Stimulated activated CD8-positive, alpha-beta memory T cell treated with anti-CD3 and anti-CD28 coated beads, Interleukin-15, amount 100 ng/mL, for 24 hours (primary cell): ENCODE results near the gene STEAP2.
"Not testable (repeated sequence)": the region's sequence is repeated elsewhere in the genome, so short reads cannot be mapped to it uniquely, and the experiment has no call there.

Experiments
- DNase-seq: peaks from one replicate; pipeline ENCODE4 v3.0.0-alpha.2; 2020; ENCODE audit warnings: low read depth

The STEAP2 gene

DNA sequence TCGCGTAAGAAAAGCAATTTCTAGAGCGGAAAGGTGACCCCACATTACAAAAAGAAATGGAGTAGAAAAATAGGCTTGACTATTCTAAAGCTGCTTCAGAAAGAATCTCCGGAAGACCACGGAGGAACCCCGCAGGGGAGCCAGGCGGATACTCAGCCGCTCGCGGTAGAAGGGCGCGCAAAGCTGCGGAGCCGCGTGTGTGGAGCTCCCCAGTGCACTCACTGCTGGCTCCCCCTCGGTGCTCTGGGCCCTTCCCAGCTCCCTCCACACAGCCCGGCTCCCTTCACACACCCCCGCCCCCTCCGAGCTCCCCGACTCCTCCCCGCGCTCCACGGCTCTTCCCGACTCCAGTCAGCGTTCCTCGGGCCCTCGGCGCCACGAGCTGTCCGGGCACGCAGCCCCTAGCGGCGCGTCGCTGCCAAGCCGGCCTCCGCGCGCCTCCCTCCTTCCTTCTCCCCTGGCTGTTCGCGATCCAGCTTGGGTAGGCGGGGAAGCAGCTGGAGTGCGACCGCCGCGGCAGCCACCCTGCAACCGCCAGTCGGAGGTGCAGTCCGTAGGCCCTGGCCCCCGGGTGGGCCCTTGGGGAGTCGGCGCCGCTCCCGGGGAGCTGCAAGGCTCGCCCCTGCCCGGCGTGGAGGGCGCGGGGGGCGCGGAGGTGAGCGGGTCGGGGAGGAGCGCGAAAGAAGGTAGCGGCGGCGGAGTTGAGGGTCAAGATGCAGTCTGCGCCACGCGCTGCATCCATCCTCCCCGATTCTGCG, at the start of gene STEAP2:
TSS of gene STEAP2 (plus strand) at position 350 of the 758 bp plus-strand sequence. CDS start 13,343 bp downstream, outside the sequence.
- no peak for DNase-seq

DNA sequence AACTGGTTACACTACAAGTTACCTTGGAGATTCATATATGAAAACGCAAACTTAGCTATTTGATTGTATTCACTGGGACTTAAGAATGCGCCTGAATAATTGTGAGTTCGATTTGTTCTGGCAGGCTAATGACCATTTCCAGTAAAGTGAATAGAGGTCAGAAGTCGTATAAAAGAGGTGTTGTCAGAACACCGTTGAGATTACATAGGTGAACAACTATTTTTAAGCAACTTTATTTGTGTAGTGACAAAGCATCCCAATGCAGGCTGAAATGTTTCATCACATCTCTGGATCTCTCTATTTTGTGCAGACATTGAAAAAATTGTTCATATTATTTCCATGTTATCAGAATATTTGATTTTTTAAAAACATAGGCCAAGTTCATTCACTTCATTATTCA, 48.0 kb upstream of the STEAP2 start:
- DNase-seq = no peak

DNA sequence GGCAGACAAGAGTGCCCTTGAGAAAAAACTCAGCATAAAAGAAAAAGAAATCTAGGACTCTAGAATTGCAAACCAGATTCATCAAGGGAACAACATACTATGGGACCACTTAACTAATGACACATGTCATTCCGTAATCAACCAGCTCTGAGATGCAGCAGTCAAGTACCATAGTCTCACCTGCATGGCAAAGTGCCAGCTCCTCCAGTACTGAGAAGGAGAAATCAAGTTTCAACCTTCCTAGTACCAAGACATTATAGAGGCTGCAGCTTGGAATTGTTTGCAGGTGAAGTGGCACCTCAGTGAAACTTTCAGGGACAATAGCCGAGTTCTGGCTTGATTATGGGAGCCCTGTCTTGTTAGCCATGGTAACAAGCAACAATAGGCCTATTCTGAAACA, 45.8 kb upstream of the STEAP2 start:
- no peak for DNase-seq

DNA sequence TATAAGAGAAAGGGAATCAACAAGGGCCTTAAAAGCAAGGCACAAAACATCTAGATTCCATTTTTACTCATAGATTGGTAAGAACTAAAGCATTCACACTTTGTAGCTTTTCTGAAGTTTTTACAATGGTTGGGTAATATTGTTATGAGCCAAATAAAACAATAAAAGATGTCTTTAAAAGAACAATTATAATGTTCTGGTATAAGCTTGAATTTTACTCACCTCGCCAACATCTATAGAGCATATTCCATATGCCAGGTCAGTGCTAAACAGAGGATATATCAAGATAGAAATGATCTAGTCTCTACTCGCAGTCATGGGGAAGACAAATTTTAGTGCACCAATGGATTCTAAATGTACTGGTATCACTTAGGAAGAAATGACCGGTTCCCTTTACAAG, 45.4 kb upstream of the STEAP2 start:
- no peak for DNase-seq

DNA sequence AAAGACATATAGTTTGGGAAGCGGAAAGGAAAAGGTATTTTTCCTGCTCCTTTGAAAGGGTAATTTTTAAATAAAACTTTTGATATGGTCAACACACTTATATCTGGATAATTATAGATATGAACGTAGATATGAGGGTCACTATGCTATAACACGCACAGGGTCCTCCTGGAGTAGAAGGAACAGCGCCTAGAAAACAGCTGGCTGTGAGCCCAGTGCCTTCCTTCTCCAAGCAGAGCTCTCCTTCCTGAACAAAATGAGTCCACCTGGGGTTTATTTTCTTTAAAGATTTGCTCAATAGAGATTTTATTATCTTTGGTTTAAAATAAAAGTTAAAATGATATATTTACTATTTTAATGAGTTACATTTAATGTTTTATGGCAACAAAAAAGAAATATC, 44.2 kb upstream of the STEAP2 start:
- DNase-seq = no peak

DNA sequence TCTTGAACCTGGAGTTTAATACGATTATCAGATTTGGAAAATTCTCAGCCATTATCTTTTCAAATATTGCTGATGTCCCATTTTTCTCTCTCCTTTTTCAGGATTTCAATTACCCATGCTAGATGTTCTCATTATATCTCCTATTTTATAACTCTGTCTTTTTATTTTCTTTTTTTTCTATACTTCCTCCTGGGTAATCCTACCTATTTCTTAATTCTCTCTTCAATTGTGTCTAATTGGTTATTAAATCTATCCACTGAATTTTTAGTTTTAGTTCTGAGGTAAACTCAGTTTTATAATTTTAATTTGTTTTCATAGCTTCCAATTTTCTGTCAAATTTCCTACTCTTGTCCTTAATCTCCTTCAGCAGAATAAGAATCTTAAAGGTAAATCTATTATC, 41.6 kb upstream of the STEAP2 start:
- no peak for DNase-seq

DNA sequence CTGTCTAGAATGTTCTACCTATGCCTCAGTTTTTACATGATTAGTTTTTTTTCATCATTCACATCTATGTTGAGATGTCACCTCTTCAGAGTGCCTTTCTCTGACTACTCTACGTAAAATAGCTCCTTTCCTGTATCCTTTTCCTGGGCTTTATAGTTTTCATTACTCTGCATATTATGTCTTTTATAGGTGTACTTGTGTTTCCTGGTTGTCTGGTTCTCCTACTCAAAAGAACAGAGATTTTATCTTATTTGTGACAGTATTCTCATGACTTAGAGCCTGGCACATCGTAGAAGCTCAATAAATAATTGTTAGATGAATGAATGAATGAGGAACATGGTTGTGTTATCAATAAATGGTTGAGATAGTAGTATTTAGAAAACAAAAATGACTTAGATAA, 39.4 kb upstream of the STEAP2 start:
- DNase-seq = no peak

DNA sequence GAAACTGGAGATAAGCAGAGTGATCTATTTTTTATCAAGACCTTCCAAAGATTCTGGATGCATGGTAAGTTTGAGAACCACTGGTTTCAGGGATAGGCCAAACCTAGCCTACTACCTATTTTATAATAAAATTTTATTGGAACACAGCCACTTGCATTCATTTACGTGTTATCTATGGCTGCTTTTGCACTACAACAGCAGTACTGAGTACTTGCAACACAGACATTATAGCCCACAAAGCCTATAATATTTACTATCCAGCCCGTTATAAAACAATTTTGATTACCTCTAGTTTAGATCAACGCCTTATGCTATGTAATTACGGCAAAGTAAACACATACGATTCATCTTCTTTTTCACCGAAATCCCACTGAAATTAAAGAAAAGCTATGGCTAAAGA, 38.9 kb upstream of the STEAP2 start:
- DNase-seq = no peak

DNA sequence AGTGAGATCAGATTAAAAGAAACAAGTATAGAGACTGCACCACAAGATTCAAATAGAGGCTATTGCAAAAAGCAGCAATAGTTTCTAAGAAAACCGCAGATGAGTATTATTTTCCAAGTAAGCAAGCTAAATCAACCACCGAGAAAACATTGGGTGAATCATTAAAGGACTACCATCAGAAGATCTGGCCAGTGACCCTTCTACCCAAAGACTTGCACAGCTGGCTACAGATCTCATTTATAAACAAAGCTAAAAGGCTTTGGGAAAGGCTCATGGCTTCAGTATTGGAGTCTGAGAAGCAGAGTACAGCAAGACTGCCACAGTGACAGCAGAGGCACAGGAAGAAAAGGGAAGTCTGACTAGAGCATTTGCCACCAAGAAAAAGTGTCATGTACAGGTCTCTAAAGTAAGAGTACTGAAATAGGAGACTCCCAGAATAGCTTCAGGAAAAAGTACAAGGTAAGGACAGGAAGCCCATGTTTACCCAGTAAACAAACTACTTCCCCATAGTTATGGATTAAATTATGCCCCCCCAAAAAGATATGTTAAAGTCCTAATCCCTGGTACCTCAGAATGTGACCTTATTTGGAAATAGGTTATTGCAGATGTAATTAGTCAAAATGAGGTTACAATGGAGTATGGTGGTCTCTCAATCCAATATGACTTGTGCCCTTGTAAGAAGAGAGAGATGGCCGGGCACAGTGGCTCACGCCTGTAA, 38.3 kb upstream of the STEAP2 start:
- DNase-seq = no peak

DNA sequence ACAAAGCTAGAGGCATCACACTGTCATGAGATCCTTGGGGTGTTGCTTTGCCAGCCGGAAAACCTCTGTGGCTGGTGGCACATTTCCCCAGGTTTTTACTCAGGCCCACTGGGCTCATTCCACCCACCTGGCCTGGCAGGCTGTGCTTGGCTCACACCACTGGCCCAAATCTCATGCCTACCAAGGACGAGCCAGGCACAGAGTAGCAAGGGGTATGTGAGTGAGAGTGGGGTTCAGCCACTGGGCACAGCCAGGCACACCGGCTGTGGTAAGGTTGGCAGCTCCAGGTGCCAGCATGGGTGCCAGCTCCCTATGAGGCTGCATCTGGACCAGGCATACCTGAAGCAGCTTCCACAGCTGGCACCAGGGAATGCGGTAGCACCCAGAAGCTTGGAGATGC, 35.9 kb upstream of the STEAP2 start:
- DNase-seq = no peak

DNA sequence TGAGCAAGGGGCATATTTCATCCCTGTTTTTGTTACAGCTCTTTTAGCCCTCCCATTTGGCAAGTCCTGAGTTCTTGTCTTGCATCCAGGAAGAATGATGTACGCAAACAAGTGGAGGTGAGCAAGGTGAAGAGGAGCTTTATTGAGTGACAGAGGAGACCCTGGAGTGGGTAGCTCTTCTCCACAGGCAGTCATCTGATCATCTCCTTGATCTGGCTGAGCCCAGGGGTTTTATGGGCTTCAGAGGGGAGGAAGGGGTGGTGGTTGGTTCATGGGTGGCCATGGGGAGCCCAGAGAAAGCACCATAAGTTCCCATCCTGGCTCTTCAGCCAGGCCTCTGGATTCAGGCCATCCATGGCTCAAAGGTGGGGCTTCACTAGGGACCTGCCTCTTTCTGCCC, 35.3 kb upstream of the STEAP2 start:
- DNase-seq = no peak

DNA sequence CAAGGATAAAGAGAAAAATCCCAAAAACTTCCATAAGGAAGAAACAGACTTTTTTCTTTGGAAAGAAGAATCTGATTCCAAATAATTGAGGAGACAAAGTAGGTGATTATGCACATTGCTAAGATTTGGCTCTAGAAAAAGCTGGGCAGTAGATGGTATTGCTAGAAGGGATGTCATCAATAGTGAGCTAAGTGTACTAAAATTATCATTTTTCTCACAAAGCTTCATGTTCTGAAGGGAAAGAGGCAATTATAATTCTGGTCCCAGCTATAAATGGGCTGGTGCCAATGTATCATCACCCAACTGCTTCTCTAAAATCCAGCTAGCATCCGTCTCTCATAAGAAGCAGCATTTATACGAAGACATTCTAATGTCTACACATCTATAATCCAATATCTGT, 33.4 kb upstream of the STEAP2 start:
- DNase-seq = no peak

DNA sequence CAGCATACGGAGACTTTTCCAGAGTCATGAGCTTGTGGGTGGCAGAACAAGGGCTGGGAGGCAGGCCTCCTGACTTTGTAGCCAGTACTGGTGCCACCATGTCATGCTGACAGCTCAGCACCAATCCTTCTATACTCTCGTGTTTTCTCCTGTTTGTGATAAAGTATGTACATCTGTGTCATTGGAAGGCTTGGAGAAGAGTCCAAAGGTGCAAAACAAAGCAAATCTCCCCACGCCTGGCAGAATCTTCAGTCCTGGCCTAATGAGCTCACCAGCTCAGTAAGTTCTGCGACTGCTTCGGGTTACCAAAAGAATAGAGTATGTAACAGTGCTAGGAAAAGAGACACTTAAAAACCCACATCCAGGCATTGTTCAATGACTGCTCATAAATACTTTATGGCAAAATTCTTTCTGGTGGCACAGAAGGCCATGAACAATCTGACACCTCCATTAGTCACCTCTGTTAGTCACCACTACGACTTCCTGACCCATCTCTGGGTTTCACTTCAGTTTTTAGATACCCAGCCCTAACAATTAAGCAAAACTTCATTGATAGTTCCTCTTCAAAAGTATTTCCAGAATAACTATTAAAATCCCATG, 32.8 kb upstream of the STEAP2 start:
- DNase-seq = no peak

DNA sequence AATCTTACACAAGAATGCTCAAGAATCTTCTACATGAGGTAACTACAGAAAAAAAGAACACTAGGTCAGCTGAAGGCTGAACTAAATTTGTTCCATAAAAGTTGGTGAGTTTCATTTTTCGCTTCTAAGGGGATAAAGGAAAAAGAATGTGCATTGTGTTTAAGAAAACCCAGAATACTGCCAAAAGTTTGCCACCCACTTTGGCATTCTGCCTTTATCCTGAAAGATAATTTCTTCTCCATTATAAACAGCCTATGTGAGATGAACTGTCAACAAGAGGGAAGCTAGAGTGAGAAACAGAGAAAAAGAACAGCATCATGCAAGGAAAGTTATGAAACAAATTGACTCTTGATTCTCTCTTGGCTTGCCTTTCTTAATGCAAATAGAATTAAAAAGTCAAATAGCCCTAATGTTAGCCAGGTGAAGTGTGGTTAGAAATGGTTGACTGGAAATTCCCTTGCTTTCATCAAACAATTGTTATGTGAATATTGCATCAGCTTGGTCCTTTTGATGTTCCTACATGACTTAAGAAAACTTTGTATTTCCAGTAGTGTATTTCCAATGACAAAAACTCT, 31.4 kb upstream of the STEAP2 start:
- no peak for DNase-seq

DNA sequence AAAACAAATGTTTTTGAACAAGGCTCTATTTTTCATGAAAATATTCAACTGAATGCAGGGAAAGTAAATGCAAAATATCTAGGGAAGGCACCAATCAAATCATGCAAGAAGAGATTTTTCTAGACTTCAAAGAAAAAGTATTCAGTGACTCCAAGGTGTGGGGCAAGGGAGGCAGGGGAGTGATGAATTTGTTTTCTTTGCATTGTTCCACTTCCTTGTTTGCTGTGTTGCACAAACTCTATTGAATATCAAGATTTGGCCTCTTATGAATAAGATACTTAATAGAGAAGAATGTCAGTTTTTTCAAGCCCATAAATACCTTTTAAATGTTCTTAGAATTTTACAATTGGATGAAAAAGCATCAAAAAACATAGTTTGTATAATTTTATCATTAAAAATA, 30.9 kb upstream of the STEAP2 start:
- DNase-seq = no peak

DNA sequence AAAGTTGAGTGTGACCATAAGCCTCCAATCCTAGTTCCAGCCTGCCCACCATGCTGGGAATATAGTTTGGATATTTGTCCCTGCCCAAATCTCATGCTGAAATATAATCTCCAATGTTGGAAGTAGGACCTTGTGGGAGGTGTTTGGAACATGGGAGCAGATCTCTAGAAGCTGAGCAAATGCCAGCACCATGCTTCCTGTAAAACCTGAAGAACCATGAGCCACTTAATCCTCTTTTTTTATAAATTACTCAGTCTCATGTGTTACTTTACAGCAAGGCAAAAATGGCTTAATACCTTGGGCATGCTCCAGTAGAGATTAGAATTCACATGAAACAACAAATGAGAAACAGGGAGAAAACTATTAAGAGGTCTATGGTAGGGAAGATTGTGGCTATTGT, 30.1 kb upstream of the STEAP2 start:
- DNase-seq = no peak

DNA sequence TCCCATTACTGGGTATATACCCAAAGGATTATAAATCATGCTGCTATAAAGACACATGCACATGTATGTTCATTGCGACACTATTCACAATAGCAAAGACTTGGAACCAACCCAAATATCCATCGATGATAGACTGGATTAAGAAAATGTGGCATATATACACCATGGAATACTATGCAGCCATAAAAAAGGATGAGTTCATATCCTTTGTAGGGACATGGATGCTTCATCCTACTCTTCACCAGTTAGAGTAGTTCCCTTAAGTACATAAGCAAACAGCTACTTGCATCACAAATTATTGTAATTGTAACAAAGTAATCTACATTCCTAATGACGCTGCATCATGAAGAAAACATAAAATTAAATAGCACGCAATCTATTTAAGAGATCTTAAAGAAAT, 25.2 kb upstream of the STEAP2 start:
- DNase-seq = not testable (repeated sequence)

DNA sequence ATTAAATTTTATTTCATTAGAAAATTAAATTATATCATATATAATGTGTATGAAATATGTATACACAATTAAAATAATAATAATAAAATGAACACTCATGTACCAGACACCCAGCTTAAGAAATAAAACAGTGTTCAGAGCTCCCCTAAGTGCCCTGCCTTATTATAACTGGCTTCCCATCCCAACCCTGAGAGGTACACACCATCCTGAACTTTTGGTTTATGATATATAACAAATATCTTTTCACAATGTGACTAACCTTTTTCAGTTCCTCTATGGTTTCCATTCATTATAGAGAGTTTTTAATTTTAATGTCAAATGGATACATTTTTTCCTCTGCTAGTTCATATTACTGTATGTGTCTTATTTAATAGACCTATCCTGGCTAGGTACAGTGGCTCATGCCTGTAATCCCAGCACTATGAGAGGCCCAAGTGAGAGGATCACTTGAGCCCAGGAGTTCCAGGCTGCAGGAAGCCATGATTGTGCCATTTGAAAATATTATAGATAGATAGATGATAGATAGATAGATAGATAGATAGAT, 24.0 kb upstream of the STEAP2 start:
- no peak for DNase-seq

DNA sequence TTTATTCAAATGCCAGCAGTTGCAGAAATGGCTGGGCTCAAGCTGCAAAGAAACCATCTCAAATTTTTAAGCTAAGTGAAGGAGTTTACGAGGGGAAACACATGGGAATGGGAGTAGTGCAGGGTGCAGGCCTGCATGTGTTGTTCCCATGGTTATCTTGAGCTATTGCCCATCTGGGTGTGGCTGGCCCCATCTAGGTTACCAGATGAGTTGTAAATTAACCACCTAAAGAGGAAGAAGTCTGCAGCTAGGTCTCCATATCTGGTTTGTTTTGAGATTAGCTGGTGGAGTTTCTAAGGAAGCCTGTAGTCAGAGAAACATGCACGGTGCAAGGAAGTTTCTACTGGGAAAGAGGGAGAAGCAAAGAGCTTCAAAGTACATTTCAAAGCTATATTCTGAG, 23.3 kb upstream of the STEAP2 start:
- no peak for DNase-seq

DNA sequence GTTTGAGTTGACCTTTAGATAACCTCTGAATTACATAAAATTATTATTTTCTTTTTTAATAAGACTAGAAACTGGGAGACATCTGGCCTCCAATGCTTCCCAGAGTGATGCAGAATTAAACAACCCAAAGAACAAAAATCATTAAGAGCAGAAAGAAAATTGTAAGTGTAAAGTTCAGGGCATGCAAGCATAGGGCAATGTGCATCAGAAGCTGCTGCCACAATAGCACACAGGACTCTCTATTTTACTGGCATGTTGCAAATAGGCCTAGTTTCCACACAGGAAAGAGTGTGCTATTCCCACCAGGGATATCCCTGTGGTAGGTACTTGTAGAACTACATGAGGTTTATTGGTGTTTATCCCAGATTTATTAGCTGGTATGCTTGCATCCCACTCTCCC, 20.5 kb upstream of the STEAP2 start:
- DNase-seq = no peak

DNA sequence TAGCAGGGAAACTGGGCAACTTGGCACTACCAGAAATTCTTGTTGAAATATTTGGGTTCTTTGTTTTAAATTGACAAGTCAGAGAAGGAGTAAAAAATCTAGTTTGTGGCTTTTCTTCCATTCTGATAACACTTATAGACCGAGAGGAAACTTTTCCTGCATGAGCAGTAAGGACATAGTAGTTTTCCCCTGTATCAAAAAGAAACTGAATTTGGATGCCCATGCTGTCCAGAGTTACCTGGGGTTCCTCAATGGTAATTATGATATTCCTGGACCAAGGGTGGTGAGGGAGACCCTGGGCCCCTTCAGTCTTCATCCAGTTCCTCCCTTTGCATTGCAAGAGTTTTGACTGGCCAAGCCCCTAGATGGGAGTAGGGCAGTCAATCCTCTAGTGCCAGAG, 19.9 kb upstream of the STEAP2 start:
- DNase-seq = no peak

DNA sequence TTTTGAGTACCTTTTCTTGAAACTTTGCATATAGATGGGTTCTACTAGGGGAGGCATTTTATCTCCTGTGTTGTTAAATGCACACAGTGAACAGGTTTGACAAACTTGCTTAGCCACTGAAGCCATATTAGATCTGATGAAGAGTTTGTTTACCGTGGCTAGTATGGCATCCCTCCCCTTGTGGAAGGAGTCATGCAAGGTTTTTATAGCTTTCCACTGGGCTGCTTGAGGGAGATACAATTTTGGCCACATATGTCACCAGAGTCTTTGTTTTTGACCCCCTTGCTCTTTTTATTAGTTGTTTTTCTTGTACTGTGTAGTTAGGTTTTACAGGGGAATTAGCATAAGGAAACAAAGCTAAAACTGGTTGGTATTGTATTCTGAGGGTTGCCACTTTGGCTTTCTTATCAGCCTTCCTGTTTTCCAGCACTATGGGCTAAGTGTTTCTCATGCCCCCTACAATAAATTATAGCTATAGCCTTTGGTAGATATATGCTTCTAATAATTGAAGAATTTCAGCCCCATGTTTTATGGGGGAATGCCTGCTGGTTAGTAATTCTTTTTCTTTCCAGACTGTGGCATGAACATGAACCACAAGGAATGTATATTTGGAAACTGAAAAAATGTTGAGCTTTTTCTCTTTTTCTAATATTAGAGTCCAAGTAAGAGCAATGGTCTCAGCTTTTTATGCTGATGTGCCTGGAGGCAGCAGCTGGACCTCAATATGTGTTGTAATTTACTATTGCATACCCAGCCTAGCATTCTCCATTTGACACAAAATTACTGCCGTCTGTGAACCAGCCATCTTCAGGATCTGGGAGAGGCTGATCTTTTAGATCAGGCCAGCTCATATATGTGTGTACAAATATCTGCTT, 18.4 kb upstream of the STEAP2 start:
- no peak for DNase-seq
